Liver (tissue), 3 donors: ENCODE data around the gene CLNS1A.

Experiments
- CTCF ChIP-seq: fragments of 150-350 bp; IDR thresholded peaks from 2 replicates; pipeline ENCODE4 v1.5.1; 2017; ENCODE audit warnings: improper control_type of control experiment, low read depth, low read length; ENCODE audit not compliant: missing input control
- EGR1 ChIP-seq, 2 donors: IDR thresholded peaks; 2 replicates each; pipeline ENCODE4 v1.6.1; 2016 to 2018; ENCODE audit warnings: antibody characterized with exemption in 2 of 2, low read depth in 2 of 2
- GABPA ChIP-seq, 2 donors: IDR thresholded peaks in 1 of 2; conservative IDR thresholded peaks in 1 of 2; 2 replicates each; pipeline ENCODE4 v1.6.1; 2016; ENCODE audit warnings: antibody characterized with exemption in 2 of 2, mild to moderate bottlenecking in 1 of 2, moderate library complexity in 1 of 2
- MAX ChIP-seq: IDR thresholded peaks from 2 replicates; pipeline ENCODE4 v1.6.1; 2016; ENCODE audit warnings: antibody characterized with exemption
- NR2F2 ChIP-seq: IDR thresholded peaks from 2 replicates; pipeline ENCODE4 v1.6.1; 2016; ENCODE audit warnings: antibody characterized with exemption
- REST ChIP-seq: IDR thresholded peaks from 2 replicates; pipeline ENCODE4 v1.6.1; 2016; ENCODE audit warnings: antibody characterized with exemption, mild to moderate bottlenecking
- RXRA ChIP-seq, 2 donors: IDR thresholded peaks; 2 replicates each; pipeline ENCODE4 v1.6.1; 2017 to 2018; ENCODE audit warnings: antibody characterized with exemption in 2 of 2, mild to moderate bottlenecking in 1 of 2
- SP1 ChIP-seq: IDR thresholded peaks from 2 replicates; pipeline ENCODE4 v1.6.1; 2018; ENCODE audit warnings: antibody characterized with exemption, mild to moderate bottlenecking
- TAF1 ChIP-seq: conservative IDR thresholded peaks from 2 replicates; pipeline ENCODE4 v1.6.1; 2016; ENCODE audit warnings: antibody characterized with exemption, mild to moderate bottlenecking
- ZBTB33 ChIP-seq: IDR thresholded peaks from 2 replicates; pipeline ENCODE4 v1.6.1; 2016; ENCODE audit warnings: antibody characterized with exemption
- donor health status: healthy.
- donor health status: healthy.

GRCh38 chr11:77661670-77662069 lies 24.1 kb upstream of the CLNS1A start:
- TF ChIP-seq SP1: no peak
- no peak for TF ChIP-seq GABPA (IDR thresholded peaks at IDR 0.05 in 1 of 2, conservative IDR thresholded peaks at IDR 0.05 in 1 of 2)
- TF ChIP-seq TAF1: no peak
- TF ChIP-seq NR2F2: no peak
- TF ChIP-seq CTCF: no peak
- no peak for TF ChIP-seq MAX
- TF ChIP-seq EGR1 (IDR thresholded peaks at IDR 0.05; ENCODE audit: low read depth in 2 of 2): no peak
- TF ChIP-seq REST: no peak
- no peak for TF ChIP-seq ZBTB33
- TF ChIP-seq RXRA (IDR thresholded peaks at IDR 0.05): no peak
